GM12892 (cell line): ENCODE data around the gene CNDP2.

Source experiments
- POLR2A ChIP-seq: IDR thresholded peaks from 2 replicates; pipeline ENCODE4 v1.6.1; 2011; ENCODE audit warnings: low read depth, low read length, control low read depth
- POLR2AphosphoS5 ChIP-seq: IDR thresholded peaks from 2 replicates; pipeline ENCODE4 v1.6.1; 2011; ENCODE audit warnings: low read depth, low read length, control low read depth
- TAF1 ChIP-seq: IDR thresholded peaks from 2 replicates; pipeline ENCODE4 v1.6.1; 2011; ENCODE audit warnings: low read depth, mild to moderate bottlenecking, control low read depth, low read length, borderline replicate concordance

DNA sequence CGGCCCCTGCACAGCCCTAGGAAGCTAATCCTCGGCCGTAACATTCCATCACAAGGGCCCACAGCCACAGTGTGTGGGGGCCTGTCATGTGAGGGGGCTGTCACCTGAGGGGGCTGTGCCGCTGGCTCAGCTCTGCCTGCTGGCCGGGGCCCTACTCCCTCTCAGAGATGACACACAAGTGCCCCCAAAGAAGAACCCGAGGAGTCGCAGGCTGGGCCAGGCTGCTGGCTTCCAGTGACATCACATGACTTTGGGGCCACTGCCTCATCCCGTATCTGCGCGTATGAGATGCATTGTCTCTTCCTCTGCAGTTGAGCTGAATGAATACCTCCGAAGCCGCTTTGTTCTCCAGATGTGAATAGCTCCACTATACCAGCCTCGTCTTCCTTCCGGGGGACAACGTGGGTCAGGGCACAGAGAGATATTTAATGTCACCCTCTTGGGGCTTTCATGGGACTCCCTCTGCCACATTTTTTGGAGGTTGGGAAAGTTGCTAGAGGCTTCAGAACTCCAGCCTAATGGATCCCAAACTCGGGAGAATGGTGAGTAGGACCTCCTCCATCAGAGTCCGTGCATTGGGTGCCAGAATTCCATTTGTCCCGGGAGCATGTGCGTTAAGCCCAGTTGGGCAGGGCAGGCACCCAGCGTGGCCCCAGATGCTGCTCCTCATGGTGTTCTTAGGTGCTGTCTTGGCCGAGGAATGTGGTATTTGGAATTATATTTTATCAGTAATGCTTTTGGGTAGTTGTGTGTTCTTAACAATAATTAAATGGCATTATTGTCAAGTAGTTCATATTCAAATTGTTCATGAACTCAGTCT, 38.2 kb downstream of the CNDP2 start, which contains the start of gene CNDP1:
- TF ChIP-seq POLR2A (no peak), POLR2AphosphoS5 (no peak), TAF1 (no peak)
